GM18511 (cell line): ENCODE results near the gene DUS3L.
"Not testable (repeated sequence)": the region's sequence is repeated elsewhere in the genome, so short reads cannot be mapped to it uniquely, and the experiment has no call there.

Source experiments
- ATAC-seq: cut with Tn5 transposase; IDR thresholded peaks from one replicate; pipeline ENCODE4 v1.9.1; 2021; ENCODE audit warnings: mild to moderate bottlenecking, moderate library complexity; ENCODE audit not compliant: unreplicated experiment

Gene DUS3L

DNA sequence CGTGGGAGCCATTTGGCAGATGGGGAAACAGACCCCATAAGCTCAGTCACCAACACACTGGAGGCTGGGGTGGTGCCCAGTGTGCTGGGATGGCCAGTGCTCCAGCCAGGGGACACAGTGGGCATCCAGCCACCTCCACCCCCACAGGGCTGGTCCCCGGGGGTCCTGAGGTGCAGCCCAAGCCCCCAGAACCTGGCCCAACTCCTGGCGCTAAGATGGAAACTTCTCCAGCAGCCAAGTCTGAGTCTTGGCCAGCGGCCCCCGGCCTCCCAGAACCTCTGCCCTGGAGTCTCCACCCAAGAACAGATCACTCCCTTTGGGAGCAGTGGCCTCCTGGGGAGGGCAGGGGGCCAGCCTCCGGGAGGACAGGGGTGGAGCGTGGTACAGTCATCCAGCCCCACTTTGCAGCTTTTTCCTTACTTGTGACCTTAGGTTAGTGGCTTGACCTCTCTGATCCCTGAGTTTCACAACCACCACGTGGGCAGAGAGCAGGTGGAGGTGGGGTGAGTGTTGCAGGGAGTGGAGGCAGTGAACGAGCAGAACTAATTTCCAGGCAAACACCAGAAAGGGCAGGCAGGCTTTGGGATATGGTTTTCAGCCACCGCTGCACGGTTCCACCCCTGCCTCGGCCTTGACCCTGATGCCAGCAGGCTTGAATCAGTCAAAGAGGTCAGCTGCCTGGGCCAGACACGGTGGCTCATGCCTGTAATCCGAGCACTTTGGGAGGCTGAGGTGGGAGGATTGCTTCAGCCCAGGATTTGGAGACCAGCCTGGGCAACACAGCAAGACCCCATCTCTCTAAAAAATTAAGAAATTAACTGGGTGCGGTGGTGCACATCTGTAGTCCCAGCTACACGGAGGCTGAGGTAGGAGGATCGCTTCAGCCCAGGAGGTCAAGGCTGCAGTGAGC is 9.7 kb upstream of the DUS3L start:
- no peak for ATAC-seq

- ATAC-seq: no peak
Observed at GRCh38 chr19:5799247-5800241, 8.6 kb upstream of the DUS3L start.

DNA sequence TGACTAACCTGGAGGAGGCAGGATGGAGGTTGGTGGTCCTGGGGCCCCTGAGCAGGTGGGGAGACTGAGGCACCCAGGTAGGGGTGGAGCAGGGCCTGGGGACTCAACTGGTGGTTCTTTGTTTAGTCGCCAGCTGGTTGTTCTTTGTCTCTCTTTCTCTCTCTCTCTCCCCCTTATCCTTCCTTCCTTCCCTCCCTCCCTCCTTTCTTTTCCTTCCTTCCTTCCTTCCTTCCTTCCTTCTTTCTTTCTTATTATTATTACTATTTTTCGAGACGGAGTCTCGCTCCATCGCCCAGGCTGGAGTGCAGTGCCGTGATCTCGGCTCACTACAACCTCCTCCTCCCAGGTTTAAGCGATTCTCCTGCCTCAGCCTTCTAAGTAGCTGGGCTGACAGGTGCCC is 7.3 kb upstream of the DUS3L start:
- no peak for ATAC-seq

DNA sequence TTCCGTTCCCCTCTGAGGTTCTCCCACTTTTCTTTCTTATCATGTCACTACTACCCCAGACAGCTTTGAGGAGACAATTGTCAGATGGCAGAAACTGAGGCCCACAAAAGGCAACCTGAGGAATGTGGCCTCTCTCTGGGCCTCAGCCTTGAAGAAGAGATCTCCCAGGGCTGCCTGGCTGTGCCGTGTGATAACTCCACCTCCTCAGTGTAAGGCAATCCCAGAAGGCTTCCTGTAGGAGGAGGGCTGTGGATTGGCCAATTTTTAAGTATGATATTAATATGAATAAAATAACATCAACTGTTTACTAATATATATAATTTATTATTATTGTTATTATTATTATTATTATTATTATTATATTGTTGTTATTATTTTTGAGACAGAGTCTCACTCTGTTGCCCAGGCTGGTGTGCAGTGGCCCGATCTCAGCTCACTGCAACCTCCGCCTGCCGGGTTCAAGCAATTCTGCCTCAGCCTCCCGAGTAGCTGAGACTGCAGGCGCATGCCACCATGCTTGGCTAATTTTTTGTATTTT is 4.5 kb upstream of the DUS3L start:
- ATAC-seq: no peak

- no peak for ATAC-seq
Observed at GRCh38 chr19:5793188-5793587, 2.2 kb upstream of the DUS3L start.

DNA sequence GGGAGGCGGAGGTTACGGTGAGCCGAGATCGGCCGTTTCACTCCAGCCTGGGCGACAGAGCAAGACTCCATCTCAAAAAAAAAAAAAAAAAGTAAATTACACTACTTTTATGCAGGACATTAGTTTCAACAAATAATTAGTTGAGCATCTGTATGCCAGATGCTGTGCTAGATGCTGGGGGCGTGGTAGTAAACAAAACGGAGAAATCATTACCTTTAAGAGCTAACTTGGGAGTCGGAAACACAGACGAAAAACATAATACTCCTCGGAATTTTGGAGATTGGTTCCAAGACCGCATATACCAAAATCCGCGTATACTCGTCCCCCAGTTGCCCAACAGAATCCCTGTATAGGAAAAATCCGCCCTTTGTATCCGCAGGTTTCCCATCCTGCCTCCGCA is 1.3 kb upstream of the DUS3L start:
- ATAC-seq: no peak

- no peak for ATAC-seq
Observed at GRCh38 chr19:5789886-5790558, 941 bp downstream of the DUS3L start.

DNA sequence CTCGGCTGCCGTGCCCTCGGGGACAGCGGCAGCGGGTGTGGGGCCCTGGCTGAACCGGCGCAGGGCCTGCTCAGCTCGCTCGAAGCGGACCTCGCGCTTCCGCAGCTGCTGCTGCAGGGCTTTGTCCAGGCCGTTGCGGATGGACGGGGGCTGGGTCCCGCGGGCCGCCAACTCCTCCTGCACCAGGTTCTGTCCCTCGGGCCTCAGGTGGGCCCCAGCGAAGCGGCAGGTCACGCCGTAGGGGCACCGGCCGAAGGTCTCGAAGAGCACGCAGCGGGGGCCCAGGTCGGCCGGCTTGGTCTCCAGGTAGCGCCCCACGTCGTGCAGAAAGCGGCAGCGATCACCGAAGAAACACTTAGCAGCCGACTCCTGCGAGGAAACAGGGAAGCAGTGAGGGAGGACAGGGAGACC is 1.6 kb downstream of the DUS3L start:
- ATAC-seq: no peak

- no peak for ATAC-seq
Observed at GRCh38 chr19:5788422-5788821, 2.5 kb downstream of the DUS3L start.

DNA sequence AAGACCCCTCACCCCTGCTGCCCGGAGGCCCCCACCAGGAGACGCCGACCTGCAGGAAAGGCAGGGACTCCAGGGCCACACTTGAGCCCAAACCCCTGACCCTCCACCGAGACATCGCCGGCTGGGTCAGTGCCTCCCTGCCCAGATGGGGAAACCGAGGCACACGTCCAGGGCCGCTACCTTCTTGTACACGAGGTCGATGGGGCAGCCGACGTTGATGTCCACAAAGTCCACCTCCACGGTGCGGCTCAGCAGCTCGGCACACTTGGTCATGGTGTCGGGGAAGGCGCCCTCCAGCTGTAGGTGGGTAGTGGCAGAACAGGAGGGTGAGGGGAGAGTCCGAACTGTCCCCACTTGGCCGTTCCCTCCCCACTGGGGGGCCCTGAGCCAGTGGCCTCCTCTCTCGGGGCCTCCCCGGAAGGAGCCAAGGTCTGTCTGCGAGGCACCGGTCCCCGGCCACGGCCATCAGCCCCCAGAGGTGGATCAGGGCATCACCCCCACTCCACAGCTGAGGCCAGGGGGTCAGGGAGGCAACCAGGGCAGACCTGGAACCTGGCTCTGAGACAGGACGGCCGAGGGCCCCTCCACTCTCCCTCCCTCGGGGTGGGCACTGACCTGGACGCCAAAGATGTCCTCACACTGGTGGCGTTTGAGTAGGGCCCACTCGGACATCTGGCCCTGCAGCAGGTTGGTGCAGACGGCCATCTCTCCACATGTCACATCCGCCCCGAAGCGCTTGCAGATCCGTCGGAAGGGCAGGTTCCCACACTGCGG is 3.4 kb downstream of the DUS3L start:
- ATAC-seq: no peak

DNA sequence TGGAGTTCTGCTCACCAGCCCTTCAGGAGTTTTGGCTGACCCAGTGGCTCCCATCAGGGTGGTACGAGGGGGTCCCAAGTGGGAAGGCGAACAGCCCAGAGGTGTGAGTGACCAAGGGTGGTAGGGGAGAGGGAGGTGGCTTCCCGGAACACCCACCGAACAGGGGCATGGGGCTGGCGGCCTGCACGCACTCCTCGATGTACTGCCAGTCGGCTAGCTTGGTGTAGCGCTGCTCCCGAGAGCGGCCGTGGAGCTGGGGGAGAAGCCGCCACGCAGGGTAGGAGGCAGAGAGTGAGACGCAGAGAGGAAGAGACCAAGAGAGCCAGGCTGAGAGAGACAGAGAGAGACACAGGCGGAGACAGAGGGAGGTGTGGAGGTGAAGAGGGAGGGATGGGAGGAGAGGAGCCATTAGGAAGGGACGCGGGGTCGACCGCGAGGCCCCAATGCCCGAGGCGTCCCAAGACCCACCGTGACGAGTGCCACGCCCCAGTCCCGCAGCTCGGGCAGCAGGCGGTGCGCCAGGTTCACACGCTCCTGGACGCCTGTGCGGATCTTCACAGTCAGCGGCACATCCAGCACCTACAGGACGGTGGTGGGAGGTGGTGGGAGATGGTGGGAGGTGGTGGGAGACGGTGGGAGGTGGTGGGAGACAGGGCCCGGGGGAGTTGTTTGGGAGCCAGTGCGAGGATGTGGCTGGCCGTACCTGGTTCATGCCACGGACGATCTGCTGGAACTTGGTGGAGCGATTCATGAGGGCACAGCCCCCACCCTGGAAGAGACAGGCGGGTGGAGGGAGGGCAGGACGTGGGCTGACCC is 4.2 kb downstream of the DUS3L start:
- no peak for ATAC-seq

GRCh38 chr19:5785423-5785822 is 5.5 kb downstream of the DUS3L start:
- no peak for ATAC-seq

DNA sequence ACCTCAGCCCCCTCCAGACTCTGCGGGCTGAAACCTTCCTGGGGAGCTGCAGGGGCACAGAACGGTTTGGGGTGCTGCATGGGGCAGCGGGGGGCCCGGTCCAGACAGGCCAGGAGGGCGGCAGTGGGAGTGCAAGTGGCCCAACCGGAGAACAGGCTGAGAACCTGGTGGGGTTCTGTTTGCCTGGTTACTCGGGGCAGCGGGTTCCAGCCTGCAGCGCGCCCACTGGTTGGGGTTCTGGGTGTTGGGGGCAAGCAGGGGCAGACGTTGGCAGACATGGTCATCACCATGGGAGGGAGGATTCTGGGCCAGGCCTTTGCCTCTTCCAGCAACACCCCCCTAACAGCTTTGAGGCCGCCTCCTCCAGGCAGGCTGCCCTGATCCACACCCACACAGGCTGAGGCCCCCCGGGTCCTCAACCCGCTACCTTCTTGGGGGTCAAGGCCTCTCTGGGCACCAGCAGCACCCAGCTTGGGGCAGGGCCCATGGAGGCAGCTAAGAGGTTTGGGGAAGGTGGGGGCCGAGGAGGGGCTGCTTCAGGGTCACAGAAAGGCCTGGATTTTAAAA is 6.3 kb downstream of the DUS3L start, which contains the start of gene PRR22:
Gene PRR22 (minus strand): TSS at position 166 of the 567 bp plus-strand sequence. CDS start 86 bp downstream, at position 80.
- ATAC-seq: no peak

- ATAC-seq: no peak
Observed at GRCh38 chr19:5782945-5783919, 7.7 kb downstream of the DUS3L start.

GRCh38 chr19:5782322-5782721 is 8.6 kb downstream of the DUS3L start:
- no peak for ATAC-seq

GRCh38 chr19:5780916-5781315 is 10.0 kb downstream of the DUS3L start:
- not testable (repeated sequence) for ATAC-seq

DNA sequence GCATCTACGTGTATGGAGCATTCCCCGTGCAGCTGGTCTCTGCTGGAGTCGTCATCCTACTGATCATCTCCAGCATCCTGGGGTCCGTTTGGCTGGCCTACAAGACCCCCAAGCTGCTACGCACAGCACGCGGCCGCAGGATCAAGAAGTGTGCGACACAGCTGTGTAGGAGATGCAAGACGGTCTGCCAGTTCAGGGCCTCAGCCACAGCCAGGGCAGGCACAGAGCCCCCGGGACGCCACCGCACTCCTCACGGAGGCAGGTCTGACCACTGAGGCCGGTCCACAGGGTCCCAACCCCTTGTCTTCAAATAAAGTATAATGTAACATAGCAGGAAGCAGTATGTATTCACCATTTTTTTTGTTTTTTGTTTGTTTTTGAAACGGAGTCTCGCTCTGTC is 12.6 kb downstream of the DUS3L start:
- ATAC-seq: no peak
